ENCODE data around the gene MACROD1.

GRCh38 chr11:64129403-64129802 lies 36.5 kb downstream of the MACROD1 start:
- no peak for TF ChIP-seq POLR2AphosphoS5 (IDR thresholded peaks at IDR 0.05)
- no peak for TF ChIP-seq CTCF (IDR thresholded peaks at IDR 0.05)
